HUES64 (cell line): ENCODE data around the gene ZDHHC19.
"Not testable (repeated sequence)": the region's sequence is repeated elsewhere in the genome, so short reads cannot be mapped to it uniquely, and the experiment has no call there.

Experiments used
- H3K27ac ChIP-seq: 2 replicates; pipeline ENCODE4 v1.7.0; 2013; ENCODE audit warnings: low read depth, low read length, inconsistent platforms
- H3K27me3 ChIP-seq: 2 replicates; pipeline ENCODE4 v1.6.1; 2013; ENCODE audit warnings: mild to moderate bottlenecking, low read length; ENCODE audit not compliant: insufficient read depth
- H3K36me3 ChIP-seq: 2 replicates; pipeline ENCODE4 v1.6.1; 2013; ENCODE audit warnings: mild to moderate bottlenecking, low read length; ENCODE audit not compliant: insufficient read depth
- H3K4me1 ChIP-seq: 2 replicates; pipeline ENCODE4 v1.6.1; 2013; ENCODE audit warnings: mild to moderate bottlenecking, low read length, moderate library complexity; ENCODE audit not compliant: insufficient read depth
- H3K4me3 ChIP-seq: 2 replicates; pipeline ENCODE4 v1.5.1; 2013; ENCODE audit warnings: mild to moderate bottlenecking, low read length, moderate library complexity
- H3K9ac ChIP-seq: 2 replicates; pipeline ENCODE4 v1.6.1; 2013; ENCODE audit warnings: mild to moderate bottlenecking, low read depth, low read length
- H3K9me3 ChIP-seq: 2 replicates; pipeline ENCODE4 v1.6.1; 2013; ENCODE audit warnings: low read depth, low read length; ENCODE audit not compliant: insufficient read depth
- WGBS: fragments of 150-250, 120-280 bp; methylation state at CpG from one replicate; pipeline ENCODE4 v1.1.7; 2013; ENCODE audit warnings: missing lambda C conversion rate; 5-methylcytosine and 5-hydroxymethylcytosine counted together

The ZDHHC19 gene

DNA sequence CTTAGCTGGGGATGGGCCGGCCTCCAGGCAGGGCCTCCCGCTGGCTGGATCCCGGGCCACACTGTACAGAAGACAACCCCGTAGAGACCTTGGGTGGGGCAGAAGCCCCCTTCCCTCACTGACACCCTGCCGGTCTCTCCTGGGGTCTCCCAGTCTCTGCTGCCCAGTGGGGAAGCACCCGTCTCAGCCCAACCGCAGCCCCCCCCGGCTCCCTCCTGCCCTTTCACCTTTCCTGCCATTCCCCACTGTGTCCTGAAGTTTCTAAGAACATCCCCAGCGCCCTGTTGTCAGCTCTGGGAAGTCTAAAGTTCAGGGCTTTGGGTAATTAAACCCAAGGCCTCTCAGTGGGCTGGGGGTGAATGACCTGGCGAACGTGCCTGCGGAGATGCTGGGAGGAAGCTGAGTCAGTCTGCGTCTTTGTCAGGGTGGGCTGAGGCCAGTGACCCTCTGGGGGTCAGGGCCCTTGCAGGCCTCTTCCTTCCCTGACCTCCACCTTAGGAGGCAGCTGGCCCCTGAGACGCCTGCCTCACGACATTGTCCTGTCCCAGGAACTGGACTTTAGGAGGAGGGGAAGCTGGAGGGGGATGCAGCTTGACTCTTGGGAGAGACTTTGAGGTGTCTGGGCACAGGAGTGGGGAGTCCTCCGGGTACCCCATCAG lies 3.7 kb upstream of the ZDHHC19 start:
- Histone ChIP-seq H3K27me3 (no peaks in the 10 kb centered on the region; the same call in 1 of the 2 replicates), H3K4me3 (no peak overlapping the region), H3K36me3 (no peaks in the 10 kb centered on the region), H3K4me1 (peaks cover 5% of the 10 kb centered on the region; the same call in 1 of the 2 replicates), H3K9me3 (no peaks in the 10 kb centered on the region), H3K27ac (no peak overlapping the region), H3K9ac (no peak overlapping the region)
- 82% methylated on average over 16 of the region's 16 CpGs for WGBS

DNA sequence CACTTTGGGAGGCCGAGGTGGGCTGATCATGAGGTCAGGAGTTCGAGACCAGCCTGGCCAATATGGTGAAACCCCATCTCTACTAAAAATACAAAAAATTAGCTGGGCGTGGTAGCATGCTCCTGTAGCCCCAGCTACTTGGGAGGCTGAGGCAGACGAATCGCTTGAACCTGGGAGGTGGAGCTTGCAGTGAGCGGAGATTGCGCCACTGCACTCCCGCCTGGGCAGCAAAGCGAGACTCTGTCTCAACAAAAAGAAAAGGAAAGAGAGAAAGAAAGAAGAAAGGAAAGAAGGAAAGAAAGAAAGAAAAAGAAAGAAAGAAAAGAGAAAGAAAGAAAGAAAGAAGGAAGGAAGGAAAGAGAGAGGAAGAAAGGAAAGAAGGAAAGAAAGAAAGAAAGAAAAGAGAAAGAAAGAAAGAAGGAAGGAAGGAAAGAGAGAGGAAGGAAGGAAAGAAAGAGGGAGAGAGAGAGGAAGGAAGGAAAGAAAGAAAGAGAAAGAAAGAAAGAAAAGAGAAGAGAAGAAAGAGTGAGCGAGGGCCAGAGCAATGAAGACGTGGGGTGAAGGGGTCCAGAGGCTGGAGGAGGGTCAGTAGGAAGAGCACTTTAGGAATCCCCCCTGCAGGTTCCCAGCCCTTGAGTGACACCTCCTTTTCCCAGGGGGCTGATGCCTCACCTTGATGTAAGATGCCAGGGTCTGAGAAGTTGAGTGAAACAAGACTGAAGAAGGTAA lies 1.1 kb downstream of the ZDHHC19 start:
- H3K9me3 ChIP-seq, H3K27ac ChIP-seq, H3K4me3 ChIP-seq, H3K9ac ChIP-seq, H3K4me1 ChIP-seq, H3K36me3 ChIP-seq: not testable (repeated sequence)
- peaks cover 12% of the 10 kb centered on the region for H3K27me3 ChIP-seq
- 93% methylated on average over 11 of the region's 11 CpGs for WGBS

DNA sequence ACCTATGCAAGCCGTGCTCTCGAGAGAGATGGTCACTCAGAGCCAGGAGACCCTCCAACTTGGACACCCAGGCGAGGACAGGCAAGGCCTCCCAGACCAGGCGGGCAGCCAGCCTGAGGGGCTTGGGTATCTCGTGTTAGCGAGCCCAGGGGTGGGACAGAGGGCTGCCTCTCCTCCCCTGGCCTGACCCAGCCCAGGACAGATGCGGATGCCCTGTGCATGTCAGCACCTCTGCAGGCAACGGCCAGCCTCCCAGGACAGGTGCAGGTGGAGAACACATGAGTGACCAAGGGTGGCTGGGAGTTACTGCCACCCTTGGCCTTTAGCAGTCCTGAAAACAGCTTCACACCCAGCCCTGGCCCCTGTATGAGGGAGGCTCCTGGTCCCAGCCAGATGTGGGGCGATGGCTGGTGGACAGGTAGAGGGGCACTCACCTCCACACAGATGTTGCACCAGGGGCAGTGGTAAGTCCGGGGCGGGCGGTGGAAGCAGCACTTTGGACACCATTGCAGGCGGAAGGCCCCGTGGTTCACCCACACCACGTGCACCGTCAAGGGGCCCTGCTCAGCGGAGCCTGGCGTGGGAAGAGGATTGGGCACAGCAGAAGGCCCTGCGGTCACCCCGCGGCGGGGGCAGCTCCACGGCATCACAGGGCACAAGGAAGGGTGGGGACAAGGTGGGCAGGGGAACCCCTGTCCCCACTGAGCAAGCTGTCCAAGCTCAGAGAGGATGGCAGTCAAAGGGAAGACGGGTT lies 2.1 kb downstream of the ZDHHC19 start:
- no peak overlapping the region for H3K27ac ChIP-seq
- no peaks in the 10 kb centered on the region for H3K4me1 ChIP-seq
- H3K4me3 ChIP-seq: no peak overlapping the region
- H3K36me3 ChIP-seq: no peaks in the 10 kb centered on the region
- peaks cover 12% of the 10 kb centered on the region for H3K27me3 ChIP-seq
- H3K9me3 ChIP-seq: no peaks in the 10 kb centered on the region
- 93% methylated on average over 24 of the region's 24 CpGs for WGBS
- H3K9ac ChIP-seq: no peak overlapping the region

DNA sequence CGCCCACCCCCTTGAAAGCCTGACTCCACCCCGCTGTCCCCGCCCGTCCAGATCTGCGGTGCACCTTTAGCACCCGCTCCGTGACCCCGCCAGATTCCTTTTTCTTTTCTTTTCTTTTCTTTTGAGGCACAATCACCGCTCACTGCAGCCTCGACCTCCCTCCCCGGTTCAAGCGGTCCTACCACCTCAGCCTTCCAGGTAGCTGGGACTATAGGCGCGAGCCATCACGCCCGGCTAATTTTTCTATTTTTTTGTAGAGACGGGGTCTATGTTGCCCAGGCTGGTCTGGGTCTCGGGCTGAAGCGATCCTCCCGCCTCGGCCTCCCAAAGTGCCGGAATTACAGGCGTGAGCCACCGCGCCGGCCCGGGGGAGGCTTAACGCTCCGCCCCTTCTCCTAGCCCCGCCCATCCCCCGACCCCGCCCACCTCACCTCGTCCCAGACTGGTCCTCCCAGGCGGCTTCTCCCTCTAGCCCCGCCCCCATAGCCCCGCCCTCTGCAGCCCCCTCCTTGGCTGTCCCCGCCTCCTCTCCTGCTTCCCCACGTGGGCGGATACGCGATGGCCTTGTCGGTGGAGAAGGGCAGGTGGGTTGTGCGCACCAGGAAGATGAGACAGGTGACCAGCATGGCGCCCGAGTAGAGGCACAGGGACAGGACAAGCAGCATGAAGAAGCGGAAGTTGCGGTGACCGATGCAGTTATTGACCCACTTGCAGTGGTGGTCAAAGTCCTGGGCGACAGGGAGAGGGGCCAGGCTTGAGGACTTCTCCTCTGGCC lies 3.2 kb downstream of the ZDHHC19 start:
- 31% methylated on average over 48 of the region's 49 CpGs for WGBS

DNA sequence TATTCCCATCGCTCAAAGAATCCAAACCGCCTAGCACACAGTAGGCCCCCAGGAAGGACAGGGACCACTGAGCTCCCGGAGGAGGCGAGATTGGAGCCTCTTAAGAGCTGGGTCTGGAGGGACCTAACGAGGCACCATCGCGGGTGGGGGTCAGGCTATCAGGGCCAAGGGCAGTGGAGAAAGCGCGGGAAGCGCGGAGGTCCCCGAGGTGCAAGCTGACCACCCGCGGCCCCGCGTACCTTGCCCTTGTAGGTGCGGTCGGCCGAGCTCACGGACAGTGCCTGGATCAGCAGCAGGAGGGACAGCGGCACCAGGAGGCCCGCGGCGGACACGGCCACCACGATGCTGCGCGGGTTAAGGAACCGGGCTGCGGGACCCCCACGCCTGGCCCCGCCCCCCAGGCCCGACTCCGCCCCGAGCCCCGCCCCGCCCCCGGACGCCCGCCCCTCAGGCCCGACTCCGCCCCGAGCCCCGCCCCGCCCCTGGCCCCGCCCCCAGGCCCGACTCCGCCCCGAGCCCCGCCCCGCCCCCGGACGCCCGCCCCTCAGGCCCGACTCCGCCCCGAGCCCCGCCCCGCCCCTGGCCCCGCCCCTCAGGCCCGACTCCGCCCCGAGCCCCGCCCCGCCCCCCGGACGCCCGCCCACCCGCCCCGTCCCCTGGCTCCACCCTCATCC lies 3.9 kb downstream of the ZDHHC19 start:
- H3K9me3 ChIP-seq: no peaks in the 10 kb centered on the region
- H3K9ac ChIP-seq: no peak overlapping the region
- 16% methylated on average over 30 of the region's 70 CpGs for WGBS
- H3K4me3 ChIP-seq: peak overlapping the region; percentile 75
- H3K27ac ChIP-seq: no peak overlapping the region
- H3K36me3 ChIP-seq: no peaks in the 10 kb centered on the region
- no peaks in the 10 kb centered on the region for H3K4me1 ChIP-seq
- peaks cover 12% of the 10 kb centered on the region for H3K27me3 ChIP-seq

More for the DNA sequence above, 3.2 kb downstream of the ZDHHC19 start:
- no peaks in the 10 kb centered on the region for H3K4me1 ChIP-seq
- peak overlapping the region; percentile 75 for H3K4me3 ChIP-seq
- no peaks in the 10 kb centered on the region for H3K9me3 ChIP-seq
- no peak overlapping the region for H3K27ac ChIP-seq
- peaks cover 12% of the 10 kb centered on the region for H3K27me3 ChIP-seq
- H3K36me3 ChIP-seq: no peaks in the 10 kb centered on the region
- H3K9ac ChIP-seq: no peak overlapping the region

DNA sequence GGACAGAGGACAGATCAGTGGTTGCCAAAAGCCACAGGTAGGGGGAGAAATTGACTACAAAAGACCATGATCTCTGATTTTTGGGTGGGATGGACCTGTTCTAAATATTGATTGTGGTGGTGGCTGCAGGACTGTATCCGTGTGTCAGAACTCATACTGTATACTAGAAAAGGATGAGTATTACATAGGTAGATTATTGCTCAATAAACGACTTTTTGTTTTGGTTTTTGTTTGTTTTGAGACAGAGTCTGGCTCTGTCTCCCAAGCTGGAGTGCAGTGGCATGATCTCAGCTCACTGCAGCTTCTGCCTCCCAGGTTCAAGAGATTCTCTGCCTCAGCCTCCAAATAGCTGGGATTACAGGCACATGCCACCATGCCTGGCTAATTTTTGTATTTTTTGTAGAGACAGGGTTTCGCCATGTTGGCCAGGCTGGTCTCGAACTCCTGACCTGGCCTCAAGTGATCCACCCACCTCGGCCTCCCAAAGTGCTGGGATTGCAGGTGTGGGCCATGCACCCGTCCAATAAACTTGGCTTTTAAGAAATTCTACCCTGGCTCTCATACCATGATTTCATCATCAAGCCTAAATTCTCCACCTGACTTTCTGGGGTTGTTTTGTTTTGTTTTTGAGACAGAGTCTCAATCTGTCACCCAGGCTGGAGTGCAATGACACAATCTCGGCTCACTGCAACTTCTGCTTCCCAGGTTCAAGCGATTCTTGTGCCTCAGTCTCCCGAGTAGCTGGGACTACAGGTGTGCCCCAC lies 5.6 kb downstream of the ZDHHC19 start:
- not testable (repeated sequence) for H3K4me3 ChIP-seq, H3K27ac ChIP-seq, H3K9me3 ChIP-seq, H3K36me3 ChIP-seq, H3K4me1 ChIP-seq, H3K9ac ChIP-seq
- WGBS: 89% methylated on average over 9 of the region's 9 CpGs
- peaks cover 12% of the 10 kb centered on the region for H3K27me3 ChIP-seq

DNA sequence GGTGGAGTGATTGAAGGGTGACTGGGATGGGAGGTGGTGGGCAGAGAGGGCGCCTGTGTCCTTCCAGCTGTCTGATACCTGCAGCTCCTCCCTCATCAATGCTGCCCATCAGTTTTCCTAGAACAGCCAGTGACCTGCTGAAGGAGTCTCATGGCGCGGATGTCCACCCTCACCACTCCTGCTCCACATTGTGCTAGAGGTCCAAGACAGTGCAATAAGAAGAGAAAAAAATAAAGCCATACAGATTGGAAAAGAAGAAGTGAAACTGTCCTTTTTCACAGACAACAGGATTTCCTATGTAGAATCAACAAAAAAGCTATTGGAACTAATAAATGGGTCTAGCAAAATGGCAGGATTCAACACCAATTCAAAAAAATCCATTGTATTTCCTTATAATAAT lies 7.4 kb downstream of the ZDHHC19 start:
- Histone ChIP-seq H3K27me3 (peaks cover 12% of the 10 kb centered on the region), H3K9me3 (no peaks in the 10 kb centered on the region), H3K4me3 (no peak overlapping the region), H3K9ac (no peak overlapping the region), H3K4me1 (no peaks in the 10 kb centered on the region), H3K36me3 (no peaks in the 10 kb centered on the region), H3K27ac (no peak overlapping the region)
- WGBS: 100% methylated on average over 3 of the region's 3 CpGs

DNA sequence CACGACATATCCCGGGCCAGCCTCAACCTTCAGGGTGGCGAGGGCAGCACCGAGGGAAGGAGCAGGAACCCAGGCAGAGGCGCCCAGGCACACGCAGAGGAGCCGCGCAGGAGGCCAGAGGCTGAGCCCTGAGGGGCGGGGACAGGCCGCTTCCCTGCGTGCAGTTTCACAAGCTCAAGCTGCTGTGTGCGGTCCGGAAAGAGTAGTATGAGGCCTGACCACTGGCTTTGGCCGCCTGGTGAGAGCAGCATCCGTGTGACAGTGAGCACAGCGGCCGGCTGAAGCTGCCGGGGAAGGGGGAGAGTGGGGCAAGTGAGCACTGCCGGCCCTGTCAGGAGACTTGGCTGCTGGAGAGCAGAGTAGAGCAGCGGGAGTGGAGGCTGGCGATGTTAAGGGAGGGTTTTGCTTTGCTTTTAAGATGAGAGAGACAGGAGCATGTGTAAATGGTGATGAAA lies 8.7 kb downstream of the ZDHHC19 start:
- H3K9ac ChIP-seq: no peak overlapping the region
- peaks cover 12% of the 10 kb centered on the region for H3K27me3 ChIP-seq
- no peaks in the 10 kb centered on the region for H3K9me3 ChIP-seq
- H3K4me1 ChIP-seq: no peaks in the 10 kb centered on the region
- no peak overlapping the region for H3K27ac ChIP-seq
- H3K4me3 ChIP-seq: no peak overlapping the region
- no peaks in the 10 kb centered on the region for H3K36me3 ChIP-seq
- WGBS: 82% methylated on average over 21 of the region's 21 CpGs

DNA sequence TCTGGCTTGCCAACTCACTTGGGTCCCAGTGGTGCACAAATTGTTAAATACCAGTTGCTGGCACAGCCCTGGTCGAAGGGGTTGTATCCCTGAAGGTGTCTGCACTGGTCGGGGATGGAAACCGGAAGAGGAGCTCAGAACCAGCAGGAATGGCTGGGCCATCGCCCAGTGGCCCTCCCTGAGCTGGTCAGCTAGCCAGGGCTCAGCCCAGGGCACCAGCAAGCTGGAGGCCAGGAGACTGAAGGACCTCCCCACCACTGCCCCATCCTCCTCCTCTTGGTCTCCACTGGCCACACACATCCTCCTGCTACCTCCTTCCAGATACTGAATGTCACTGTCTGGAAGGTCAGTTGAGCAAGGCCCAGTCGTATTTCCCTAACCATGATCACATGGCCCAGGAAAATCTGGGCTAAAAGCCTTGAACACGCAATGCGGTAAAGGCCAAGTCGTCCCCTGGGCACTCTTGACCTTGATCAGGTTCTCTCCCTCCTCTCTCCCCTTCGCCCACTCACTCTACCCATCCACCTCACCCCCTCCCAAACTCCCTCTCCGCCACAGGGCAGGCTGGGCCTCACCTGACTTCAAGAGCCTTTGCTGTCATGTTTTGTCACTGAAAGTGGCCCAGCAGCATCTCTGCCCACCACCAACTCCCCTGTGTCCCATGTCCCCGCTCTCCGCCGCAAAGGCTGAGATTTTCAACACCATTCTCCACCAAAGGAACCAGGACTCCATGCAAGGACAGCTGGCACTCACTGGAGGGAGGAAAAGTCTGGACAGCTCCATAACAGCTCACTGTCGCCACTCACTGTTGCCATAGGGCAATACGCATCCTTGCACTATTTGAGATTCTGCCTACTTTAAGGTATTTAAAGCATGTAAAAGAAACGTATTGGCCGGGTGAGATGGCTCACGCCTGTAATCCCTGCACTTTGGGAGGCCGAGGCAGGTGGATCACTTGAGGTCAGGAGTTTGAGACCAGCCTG lies 12.1 kb downstream of the ZDHHC19 start:
- Histone ChIP-seq H3K27ac (no peak overlapping the region), H3K9me3 (no peaks in the 10 kb centered on the region), H3K9ac (no peak overlapping the region), H3K4me1 (no peaks in the 10 kb centered on the region), H3K36me3 (no peaks in the 10 kb centered on the region), H3K27me3 (no peaks in the 10 kb centered on the region), H3K4me3 (no peak overlapping the region)
- WGBS: 90% methylated on average over 19 of the region's 19 CpGs
